T-helper 22 cell (primary cell): ENCODE measurements around the gene AVEN.

Experiments
- DNase-seq: peaks from one replicate; pipeline ENCODE4 v3.0.0-alpha.2; 2020; ENCODE audit warnings: low read depth

Gene AVEN

DNA sequence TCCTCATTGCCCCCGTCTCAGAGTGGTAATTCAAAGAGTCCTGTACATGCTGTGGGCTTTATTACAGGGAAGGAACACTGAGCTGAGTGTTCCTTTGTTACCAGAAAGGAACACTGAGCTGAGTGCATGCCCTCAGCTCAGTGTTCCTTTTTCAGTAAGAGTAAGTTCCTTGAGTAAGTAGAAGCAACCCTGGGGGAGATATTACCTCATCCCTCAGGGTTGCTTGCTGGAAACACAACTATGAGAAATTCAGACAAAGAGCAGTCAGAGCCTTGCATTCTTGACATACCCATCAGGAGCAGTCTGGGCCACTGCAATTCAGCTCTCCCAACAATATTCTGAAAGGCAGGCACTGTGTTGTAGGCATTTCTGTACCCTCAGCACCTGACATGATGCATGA is 53.7 kb downstream of the AVEN start:
- no peak for DNase-seq

GRCh38 chr15:33982516-33982915 is 56.5 kb downstream of the AVEN start:
- no peak for DNase-seq

DNA sequence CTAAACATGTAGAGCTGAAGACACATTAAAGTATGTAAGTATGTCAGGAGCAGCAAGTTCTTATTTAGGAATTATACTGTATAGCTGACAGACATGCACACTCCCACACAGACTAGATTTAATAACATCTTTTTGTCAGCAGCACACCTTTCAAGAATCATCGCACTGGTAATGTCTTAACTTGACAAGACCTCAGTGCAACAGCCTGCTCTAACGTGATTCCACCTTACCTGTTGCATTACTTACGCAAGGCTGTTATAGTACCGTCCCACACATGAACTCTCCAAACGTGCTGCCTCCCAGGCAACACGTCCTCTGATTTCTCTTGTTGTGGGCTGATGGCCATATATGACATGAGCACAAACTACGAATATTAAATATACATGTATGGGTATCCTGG is 58.8 kb downstream of the AVEN start:
- no peak for DNase-seq

GRCh38 chr15:33975022-33975565 is 63.9 kb downstream of the AVEN start:
- no peak for DNase-seq

- no peak for DNase-seq
These were observed 67.2 kb downstream of the AVEN start for GRCh38 chr15:33971811-33972210.

- DNase-seq = no peak
These were observed 70.2 kb downstream of the AVEN start for GRCh38 chr15:33968821-33969220.

- DNase-seq = no peak
These were observed 70.8 kb downstream of the AVEN start, which contains the start of gene CHRM5 for GRCh38 chr15:33968224-33968623. Gene CHRM5 (plus strand): TSS chr15:33968497. CDS start chr15:34062718, 94,221 bp downstream.

- no peak for DNase-seq
These were observed 74.4 kb downstream of the AVEN start for GRCh38 chr15:33964665-33965040.

DNA sequence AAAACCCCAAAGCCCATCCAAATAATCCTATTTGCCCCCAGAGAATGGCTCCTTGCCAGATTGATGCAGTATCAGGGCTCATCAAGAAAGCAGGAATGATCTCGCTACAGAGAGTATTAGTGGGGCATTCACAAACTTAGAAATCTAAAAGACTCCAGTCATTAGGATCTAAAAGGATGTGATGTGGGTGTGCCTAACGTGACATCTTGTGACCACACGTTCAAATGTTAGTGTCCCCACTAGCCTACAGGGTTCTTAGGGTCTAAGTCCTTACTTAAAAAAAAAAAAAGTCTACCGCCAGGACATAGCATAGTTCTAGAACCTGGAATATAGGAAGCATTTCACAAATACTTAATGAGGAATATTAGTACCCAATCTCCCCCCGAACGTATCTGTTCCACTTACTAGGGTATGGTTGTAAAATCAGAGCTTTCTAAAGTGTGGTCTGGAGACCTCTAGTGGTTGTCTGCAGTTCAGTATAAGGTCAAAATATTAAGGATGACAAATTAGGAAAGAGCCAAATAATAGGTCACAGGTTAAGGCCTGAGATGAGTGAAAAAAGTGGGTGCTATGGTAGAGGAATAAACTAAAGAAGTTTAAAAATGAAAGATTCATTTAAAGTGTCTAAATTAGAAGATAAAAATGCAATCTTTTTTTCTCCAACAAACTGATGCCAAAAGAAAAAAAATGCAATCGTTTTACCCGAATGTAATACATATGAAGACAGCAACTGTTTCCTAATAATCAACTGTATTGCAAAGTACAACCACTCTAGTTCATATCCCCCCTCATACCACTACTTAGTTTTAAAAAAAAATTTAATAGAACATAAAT is 75.0 kb downstream of the AVEN start:
- DNase-seq = no peak

DNA sequence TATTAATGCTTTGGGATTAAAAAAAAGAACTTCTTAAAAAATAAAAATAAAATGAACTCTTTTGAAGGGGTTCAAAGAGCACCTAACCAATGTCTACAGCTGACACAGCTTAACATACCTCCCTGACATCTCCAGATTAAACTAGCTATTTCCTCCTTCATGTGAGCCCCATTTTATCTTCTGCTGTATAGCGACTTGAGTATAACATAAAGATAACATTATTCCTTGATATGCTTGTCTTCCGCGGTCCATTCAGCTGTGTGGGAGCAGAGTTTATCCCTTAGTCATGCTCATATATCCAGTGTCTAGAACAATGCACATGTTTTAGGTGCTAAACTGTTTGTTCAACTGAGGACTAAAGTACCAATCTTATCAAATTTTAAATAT is 78.5 kb downstream of the AVEN start:
- DNase-seq = no peak

DNA sequence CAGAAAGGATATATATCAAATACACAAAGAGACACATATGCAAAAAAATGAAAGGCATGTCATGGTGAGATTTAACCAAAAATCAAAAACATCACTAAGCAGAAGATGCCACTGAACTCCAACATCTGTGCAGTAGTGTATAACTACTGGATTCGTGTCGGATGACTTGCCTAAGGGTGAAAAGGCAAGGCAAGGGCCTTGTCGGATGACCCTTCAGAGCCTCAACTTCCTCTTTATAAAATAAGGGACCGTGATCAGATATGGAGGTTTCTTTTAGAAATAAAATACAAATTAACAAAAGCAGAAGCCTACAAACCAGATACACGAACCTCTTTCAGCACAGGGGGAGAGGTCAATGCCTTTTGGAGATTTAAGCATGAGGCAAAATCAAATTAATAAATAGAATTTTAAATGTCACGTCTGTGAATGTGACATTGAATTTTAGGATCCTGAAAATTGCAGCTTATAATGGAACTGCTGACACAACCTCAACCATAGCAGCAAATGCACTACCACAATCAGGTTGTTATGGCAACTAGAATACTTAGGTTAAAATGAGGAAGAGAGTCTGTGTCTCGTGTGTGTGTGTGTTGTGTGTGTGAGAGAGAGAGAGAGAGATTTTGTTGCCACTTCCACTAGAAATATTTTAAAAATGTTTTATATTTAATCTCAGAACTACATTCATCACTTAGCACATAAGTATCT is 79.0 kb downstream of the AVEN start:
- DNase-seq = no peak

DNA sequence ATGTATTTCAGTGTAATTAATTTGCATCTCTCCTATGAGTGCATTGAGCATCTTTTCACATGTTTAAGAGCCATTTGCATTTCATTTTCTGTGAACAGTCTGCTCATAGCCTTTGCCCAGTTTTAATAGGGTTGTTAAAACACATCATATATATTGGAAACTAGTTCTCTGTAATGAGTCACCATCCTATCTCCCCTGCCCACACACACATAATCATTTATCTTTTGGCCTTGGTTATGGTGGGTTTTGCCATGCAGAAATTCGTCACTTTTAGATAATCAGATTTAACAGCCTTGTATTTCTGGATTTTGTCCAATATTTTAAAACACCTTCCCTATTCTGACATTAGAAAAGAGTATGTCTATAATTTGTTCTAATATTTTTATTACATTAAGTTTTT is 82.6 kb downstream of the AVEN start:
- DNase-seq = no peak

- DNase-seq = no peak
These were observed 83.1 kb downstream of the AVEN start for GRCh38 chr15:33955945-33956344.

DNA sequence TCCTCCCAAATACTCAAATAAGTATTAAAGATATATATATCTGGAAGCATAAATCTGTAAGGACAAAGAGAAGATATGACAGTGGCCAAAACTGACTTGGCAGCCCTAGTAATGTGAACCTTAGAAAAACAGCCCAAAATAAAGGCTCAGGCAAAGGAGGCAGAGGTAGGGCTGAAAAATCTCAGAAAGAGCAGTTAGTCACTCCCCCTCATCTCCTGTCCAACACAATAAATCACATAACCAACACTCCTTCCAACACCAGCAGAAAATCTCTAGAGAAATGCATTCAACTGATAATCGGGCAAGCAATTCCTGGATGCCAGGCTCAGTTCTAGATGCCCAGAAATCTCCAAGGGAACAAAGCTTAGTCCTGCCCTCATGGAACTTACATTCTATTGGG is 92.9 kb downstream of the AVEN start:
- DNase-seq = no peak

- no peak for DNase-seq
These were observed 97.5 kb downstream of the AVEN start for GRCh38 chr15:33941279-33942063.

DNA sequence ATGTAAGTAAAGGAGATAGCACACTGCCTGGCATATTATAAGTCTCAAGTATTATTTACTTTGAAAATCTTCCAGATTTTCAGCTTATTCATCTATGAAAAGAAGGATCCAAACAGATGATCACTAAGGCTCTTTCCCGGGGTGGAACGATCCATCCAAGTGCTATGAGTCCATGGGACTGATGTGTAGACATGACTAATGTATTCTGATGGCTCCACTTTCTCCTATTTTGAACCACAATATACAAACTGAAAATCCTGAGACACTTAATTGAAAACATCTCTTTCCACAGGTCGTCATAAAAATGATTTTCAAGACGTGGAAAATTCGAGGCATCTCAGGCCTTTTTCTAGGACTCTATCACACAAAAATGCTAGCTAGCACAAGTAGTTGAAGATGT is 104.1 kb downstream of the AVEN start:
- no peak for DNase-seq

- DNase-seq = no peak
These were observed 104.6 kb downstream of the AVEN start for GRCh38 chr15:33934396-33934795.

GRCh38 chr15:33932734-33933133 is 106.3 kb downstream of the AVEN start:
- no peak for DNase-seq

GRCh38 chr15:33926260-33926659 is 112.7 kb downstream of the AVEN start:
- no peak for DNase-seq

DNA sequence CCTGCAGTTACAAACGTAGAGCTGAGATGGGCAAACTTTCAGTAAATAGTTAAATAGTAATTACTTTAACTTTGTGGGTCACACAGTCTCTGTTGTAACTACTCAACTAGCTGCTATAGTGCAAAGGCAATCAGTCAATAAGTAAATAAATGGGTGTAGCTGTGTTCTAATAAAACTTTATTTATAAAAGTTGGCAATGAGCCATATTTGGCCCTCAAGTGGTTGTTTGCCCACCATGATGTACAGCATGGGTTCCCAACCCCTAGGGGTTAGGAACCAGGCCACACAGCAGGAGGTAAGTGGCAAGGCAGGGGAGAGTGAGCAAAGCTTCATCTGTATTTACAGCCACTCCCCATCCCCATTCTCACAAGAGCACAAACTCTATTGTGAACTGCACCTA is 115.6 kb downstream of the AVEN start:
- DNase-seq = no peak

- no peak for DNase-seq
These were observed 123.2 kb downstream of the AVEN start for GRCh38 chr15:33915571-33916407.

GRCh38 chr15:33913459-33913858 is 125.5 kb downstream of the AVEN start:
- no peak for DNase-seq
